ENCODE results near the gene OSBP2.

- no peak for TF ChIP-seq POLR2AphosphoS5 (IDR thresholded peaks at IDR 0.05; ENCODE audit: borderline replicate concordance, low read depth, low read length)
- TF ChIP-seq EZH2 (IDR thresholded peaks at IDR 0.05): no peak
These were observed 82.9 kb downstream of the OSBP2 start for GRCh38 chr22:30777587-30777986.
